Measurements from ENCODE around the gene IER3IP1.

DNA sequence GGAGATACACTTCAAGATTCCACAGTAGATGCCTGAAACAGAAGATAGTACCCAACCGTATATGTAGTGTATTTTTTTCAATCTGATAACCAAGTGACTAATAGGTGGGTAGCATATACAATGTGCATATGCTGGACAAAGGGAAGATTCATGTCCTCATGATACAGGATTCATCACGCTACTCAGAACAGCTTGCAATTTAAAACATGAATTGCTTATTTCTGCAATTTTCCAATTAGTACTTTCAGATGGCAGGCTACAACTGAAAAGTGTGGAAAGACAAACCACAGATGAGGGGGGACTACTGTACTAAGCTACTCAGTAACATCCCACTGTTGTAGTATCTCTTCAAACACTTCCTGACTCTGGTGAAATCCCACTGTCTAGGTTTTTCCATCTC lies 3.7 kb downstream of the IER3IP1 start:
- TF ChIP-seq FOXK2 (IDR thresholded peaks at IDR 0.05), result no peak
- TF ChIP-seq CTBP1 (IDR thresholded peaks at IDR 0.05; ENCODE audit: borderline replicate concordance), result no peak
- TF ChIP-seq SP1 (IDR thresholded peaks at IDR 0.05), result no peak
- TF ChIP-seq HDGF (IDR thresholded peaks at IDR 0.05; ENCODE audit: borderline replicate concordance), result no peak
